Measurements from ENCODE around the gene KCNK16.
A peak's percentile ranks its signal among the peaks of the same experiment; 100 is the strongest.

KCNK16 gene

GRCh38 chr6:39322306-39322850 is at the start of gene KCNK16:
TSS of gene KCNK16 (minus strand) at chr6:39322702. CDS start at chr6:39322540, 162 bp downstream.
- no peak for DNase-seq

- DNase-seq: no peak
Observed at GRCh38 chr6:39370390-39370789, 47.9 kb upstream of the KCNK16 start.

GRCh38 chr6:39369987-39370386 is 47.5 kb upstream of the KCNK16 start:
- DNase-seq: no peak

- no peak for DNase-seq
Observed at GRCh38 chr6:39367700-39368099, 45.2 kb upstream of the KCNK16 start.

- DNase-seq: no peak
Observed at GRCh38 chr6:39366931-39367618, 44.6 kb upstream of the KCNK16 start.

- DNase-seq: no peak
Observed at GRCh38 chr6:39365281-39366074, 43.0 kb upstream of the KCNK16 start.

- DNase-seq: no peak
Observed at GRCh38 chr6:39363280-39363679, 40.8 kb upstream of the KCNK16 start.

GRCh38 chr6:39362487-39362865 is 40.0 kb upstream of the KCNK16 start:
- no peak for DNase-seq

GRCh38 chr6:39361657-39362486 is 39.4 kb upstream of the KCNK16 start:
- DNase-seq: peak; percentile 2

- DNase-seq: no peak
Observed at GRCh38 chr6:39360378-39360777, 37.9 kb upstream of the KCNK16 start.

- DNase-seq: no peak
Observed at GRCh38 chr6:39357998-39358686, 35.6 kb upstream of the KCNK16 start.

GRCh38 chr6:39353698-39354315 is 31.3 kb upstream of the KCNK16 start:
- DNase-seq: no peak

- DNase-seq: no peak
Observed at GRCh38 chr6:39350723-39351505, 28.4 kb upstream of the KCNK16 start.

- no peak for DNase-seq
Observed at GRCh38 chr6:39348740-39349139, 26.2 kb upstream of the KCNK16 start.

- DNase-seq: no peak
Observed at GRCh38 chr6:39347906-39348585, 25.5 kb upstream of the KCNK16 start.

GRCh38 chr6:39347206-39347605 is 24.7 kb upstream of the KCNK16 start:
- no peak for DNase-seq

GRCh38 chr6:39344821-39345280 is 22.3 kb upstream of the KCNK16 start:
- DNase-seq: no peak

GRCh38 chr6:39343396-39343870 is 20.9 kb upstream of the KCNK16 start:
- no peak for DNase-seq

- no peak for DNase-seq
Observed at GRCh38 chr6:39342692-39343395, 20.3 kb upstream of the KCNK16 start.

- DNase-seq: no peak
Observed at GRCh38 chr6:39341937-39342336, 19.4 kb upstream of the KCNK16 start.
